GM12872 (cell line): Measurements from ENCODE around the gene TMEM214.

ENCODE experiments used
- TF ChIP-seq, protein P1 (sequence below): IDR thresholded peaks from 3 replicates; pipeline ENCODE4 v1.5.1; 2011; ENCODE audit warnings: low read depth, mild to moderate bottlenecking, low read length, moderate library complexity; ENCODE audit not compliant: insufficient read depth

The TMEM214 gene

DNA sequence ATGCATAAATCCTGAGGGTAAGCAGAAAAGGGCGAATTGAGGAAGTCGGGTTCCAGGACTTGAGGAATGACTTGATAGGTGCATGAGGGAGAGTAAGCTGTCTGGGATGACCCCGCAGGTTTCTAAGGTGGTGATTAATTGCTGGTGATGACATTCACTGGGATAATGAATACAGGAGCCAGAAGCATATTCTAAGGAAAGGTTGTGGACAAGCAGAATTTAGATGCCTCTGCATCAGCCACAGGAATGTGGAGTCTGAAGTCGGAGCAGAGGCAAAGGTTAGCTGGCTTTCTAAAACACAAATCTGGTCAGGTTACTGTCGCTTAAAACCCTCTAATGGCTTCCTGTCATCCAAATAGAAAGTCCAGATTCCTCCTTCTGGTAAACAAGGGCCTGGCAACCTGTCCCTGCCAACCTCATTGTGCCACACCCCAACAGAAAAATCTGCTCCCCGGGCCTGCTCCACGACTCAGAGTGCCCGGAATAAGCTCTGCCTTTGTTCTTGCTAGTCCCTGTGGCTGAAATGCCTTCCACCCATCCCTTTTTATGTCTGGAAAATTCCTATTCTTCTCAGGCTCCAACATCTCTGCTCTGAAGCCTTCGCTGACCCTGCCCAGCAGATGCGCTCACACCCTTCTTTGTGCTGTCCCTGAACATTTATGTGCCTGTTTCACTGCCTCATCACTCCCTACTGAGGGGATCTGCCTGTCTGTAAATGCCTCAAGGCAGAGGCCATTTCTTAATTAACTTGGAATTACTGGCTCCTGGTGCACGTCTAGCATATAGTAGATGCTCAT is 11.3 kb upstream of the TMEM214 start:
- TF ChIP-seq, protein P1, sequence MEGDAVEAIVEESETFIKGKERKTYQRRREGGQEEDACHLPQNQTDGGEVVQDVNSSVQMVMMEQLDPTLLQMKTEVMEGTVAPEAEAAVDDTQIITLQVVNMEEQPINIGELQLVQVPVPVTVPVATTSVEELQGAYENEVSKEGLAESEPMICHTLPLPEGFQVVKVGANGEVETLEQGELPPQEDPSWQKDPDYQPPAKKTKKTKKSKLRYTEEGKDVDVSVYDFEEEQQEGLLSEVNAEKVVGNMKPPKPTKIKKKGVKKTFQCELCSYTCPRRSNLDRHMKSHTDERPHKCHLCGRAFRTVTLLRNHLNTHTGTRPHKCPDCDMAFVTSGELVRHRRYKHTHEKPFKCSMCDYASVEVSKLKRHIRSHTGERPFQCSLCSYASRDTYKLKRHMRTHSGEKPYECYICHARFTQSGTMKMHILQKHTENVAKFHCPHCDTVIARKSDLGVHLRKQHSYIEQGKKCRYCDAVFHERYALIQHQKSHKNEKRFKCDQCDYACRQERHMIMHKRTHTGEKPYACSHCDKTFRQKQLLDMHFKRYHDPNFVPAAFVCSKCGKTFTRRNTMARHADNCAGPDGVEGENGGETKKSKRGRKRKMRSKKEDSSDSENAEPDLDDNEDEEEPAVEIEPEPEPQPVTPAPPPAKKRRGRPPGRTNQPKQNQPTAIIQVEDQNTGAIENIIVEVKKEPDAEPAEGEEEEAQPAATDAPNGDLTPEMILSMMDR: no peak

DNA sequence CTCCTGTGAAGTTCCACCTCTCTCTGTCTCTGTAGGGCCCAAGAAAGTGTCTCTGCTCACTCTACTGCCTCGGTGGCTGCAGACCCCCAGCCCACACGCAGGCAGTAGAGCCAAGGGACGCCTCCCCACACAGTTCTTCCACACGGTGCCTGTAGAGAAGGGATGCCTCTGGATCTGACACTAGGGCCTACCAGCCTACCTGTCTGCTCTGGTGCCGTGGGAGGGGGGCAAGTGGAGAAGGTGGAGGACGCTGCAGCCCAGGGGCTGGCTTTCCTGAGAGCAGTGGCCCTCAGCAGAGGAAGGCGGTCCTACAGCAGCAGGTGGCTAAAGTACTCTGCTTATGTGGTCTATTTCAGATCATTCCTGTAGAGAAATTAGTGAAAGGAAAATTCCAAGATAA is 9.0 kb upstream of the TMEM214 start:
- TF ChIP-seq, protein P1: no peak

DNA sequence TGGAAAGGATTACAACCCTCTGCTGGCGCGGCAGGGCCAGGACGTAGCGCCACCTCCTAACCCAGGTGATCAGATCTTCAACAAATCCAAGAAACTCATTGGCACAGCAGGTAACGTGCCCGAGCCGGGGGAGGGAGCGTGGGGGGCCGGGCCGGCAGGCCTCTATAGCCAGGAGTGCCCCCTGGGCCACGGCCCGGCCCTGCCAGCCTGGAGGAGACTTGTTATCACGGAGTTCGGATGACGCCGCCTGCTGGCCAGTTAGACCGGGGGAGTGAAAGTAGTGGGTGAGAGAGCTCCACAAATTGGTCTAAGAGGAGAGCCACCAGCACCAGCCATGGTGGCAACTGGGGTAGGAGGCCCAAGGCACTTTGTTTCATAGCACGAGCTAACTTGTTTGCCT is 8.6 kb upstream of the TMEM214 start:
- TF ChIP-seq, protein P1: 0 out of 3 replicates have a peak, but pooled peaks have one; percentile 2

DNA sequence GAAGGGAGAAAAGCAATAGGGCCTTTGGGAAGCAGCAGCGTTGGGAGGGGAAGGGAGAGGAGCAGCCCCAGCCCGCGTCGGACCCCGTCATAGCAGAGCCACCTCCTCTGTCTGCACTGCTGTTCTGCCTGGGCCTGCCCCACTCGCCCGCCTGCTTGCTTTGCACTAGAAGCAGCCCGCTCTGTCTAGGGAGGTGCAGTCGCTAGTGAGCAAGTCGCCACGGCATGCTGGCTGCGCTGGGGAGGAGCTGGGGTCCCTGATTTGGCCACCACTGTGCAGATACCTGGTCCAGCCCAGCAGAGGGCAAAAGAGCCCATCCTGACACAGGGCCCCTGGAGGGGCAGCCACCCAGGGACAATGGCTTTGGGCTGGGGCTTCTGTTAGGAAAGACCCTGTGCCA is 8.0 kb upstream of the TMEM214 start:
- TF ChIP-seq, protein P1: 0 out of 3 replicates have a peak, but pooled peaks have one; percentile 10

DNA sequence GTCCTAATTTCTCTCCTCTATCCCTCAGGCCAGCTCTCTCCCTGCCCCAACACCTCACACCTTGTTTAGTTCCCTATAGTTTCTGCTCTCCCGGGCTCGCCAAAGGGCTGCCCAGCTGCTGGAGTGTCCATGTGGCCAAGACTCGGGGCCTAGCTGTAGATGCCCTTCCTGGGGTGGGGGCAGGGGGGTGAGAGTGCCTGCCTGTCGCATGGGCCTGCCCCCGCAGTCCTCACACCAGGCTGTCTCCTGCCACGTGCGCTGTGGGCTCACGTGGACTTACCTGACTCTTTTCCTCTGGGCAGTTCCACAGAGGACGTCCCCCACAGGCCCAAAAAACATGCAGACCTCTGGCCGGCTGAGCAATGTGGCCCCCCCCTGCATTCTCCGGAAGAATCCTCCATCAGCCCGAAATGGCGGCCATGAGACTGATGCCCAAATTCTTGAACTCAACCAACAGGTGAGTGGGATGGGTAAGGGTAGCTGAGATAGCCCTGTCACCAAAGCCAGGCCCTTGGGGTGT is 7.4 kb upstream of the TMEM214 start:
- TF ChIP-seq, protein P1: no peak

DNA sequence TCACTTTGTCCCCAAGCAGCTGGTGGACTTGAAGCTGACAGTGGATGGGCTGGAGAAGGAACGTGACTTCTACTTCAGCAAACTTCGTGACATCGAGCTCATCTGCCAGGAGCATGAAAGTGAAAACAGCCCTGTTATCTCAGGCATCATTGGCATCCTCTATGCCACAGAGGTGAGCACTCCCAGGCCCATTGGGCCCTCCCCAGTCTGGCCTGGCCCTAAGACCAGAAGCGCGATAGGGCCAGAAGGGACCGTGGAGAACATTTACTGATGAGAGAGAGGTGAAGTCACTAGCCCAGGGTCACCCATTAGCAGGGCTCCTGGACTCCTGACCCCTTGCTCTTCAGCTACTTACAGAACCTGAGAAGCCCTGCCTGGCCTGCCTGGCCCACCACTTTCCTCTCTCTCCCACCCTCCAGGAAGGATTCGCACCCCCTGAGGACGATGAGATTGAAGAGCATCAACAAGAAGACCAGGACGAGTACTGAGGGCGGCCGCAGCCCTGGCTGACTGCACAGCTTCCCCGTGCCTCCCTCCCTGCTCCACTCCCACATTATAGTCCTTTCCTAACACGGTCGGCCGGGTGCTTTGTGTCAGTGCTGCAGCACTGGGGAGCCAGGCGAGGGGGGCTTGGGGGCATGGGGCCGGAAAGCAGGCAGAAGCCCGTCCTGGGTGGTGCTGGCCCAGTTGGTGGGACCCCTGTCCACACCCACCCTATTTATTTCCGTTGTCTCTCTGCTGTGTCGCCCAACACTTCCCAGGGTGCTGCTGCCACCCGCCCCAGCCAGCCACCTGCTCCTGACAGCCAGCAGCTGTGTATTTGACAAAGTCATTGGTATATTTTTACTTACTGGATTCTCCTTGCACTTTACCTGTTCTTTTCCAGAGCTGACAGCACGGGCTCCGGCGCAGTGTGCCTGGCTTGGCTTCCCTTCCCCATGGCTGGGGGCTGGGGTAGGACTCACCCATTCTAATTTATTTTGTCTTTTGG is 6.6 kb upstream of the TMEM214 start:
- TF ChIP-seq, protein P1: no peak

DNA sequence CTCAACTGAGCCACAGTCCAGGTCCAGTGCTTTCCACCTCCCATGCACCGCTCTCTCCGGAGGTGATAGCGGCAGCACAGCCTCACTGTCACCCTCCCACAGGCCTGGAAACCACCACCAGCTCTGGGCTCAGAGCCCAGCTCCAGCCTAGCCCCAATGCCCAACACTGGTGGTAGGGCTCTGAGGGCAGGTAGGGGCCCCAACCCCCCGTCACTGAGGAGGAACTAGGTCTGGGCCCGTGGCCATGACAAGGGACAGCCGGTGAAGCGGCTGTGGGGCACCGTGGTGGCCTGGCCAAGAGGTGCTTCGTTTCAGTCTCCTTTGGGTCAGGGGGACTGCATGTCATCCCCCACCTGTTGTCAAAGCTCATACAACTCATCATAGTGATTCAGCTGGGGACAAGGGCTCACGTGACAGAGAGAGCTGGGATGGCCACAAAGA is 5.5 kb upstream of the TMEM214 start:
- TF ChIP-seq, protein P1: no peak
